GM19351 (cell line): ENCODE measurements around the gene MLXIP.

Experiments
- ATAC-seq: cut with Tn5 transposase; IDR thresholded peaks from one replicate; pipeline ENCODE4 v1.9.1; 2021; ENCODE audit warnings: mild to moderate bottlenecking, moderate library complexity; ENCODE audit not compliant: unreplicated experiment

MLXIP gene

GRCh38 chr12:122123051-122123760, 44.6 kb downstream of the MLXIP start:
- no peak for ATAC-seq

- ATAC-seq: no peak
Measured at GRCh38 chr12:122123761-122124145, 45.2 kb downstream of the MLXIP start.

GRCh38 chr12:122124370-122124769, 45.8 kb downstream of the MLXIP start:
- no peak for ATAC-seq

GRCh38 chr12:122125452-122126341, 47.1 kb downstream of the MLXIP start:
- no peak for ATAC-seq

- ATAC-seq: no peak
Measured at GRCh38 chr12:122126342-122126635, 47.7 kb downstream of the MLXIP start.

GRCh38 chr12:122126713-122127597, 48.4 kb downstream of the MLXIP start:
- no peak for ATAC-seq

- no peak for ATAC-seq
Measured at GRCh38 chr12:122127839-122128238, 49.3 kb downstream of the MLXIP start.

GRCh38 chr12:122128481-122128880, 49.9 kb downstream of the MLXIP start:
- ATAC-seq: no peak

GRCh38 chr12:122129131-122129530, 50.6 kb downstream of the MLXIP start:
- ATAC-seq: no peak

GRCh38 chr12:122130150-122130549, 51.6 kb downstream of the MLXIP start:
- ATAC-seq: no peak

- ATAC-seq: no peak
Measured at GRCh38 chr12:122133192-122133950, 54.8 kb downstream of the MLXIP start.

GRCh38 chr12:122135437-122136031, 57.0 kb downstream of the MLXIP start:
- ATAC-seq: no peak

GRCh38 chr12:122137229-122137628, 58.7 kb downstream of the MLXIP start:
- ATAC-seq: no peak

GRCh38 chr12:122137681-122138080, 59.1 kb downstream of the MLXIP start:
- no peak for ATAC-seq

GRCh38 chr12:122138181-122138580, 59.6 kb downstream of the MLXIP start:
- no peak for ATAC-seq

GRCh38 chr12:122138616-122139015, 60.1 kb downstream of the MLXIP start:
- no peak for ATAC-seq

- no peak for ATAC-seq
Measured at GRCh38 chr12:122139266-122139665, 60.7 kb downstream of the MLXIP start.

- ATAC-seq: no peak
Measured at GRCh38 chr12:122139941-122140340, 61.4 kb downstream of the MLXIP start.

- no peak for ATAC-seq
Measured at GRCh38 chr12:122140467-122141257, 62.1 kb downstream of the MLXIP start.
